SK-N-SH treated with all-trans-retinoic acid at 6 μM for 48 hours (cell line): ENCODE results near the gene OR2H1.

Experiments used
- ATAC-seq: fragments of 200-7000 bp; cut with Tn5 transposase; 3 replicates; pipeline ENCODE4 v1.9.1; 2020; ENCODE audit warnings: mild to moderate bottlenecking, moderate library complexity
- ARNTL ChIP-seq: fragments of 450-650 bp; formaldehyde crosslinking; IDR thresholded peaks from 2 replicates; pipeline ENCODE4 v1.5.0; 2020; ENCODE audit warnings: low read depth, mild to moderate bottlenecking, moderate library complexity, borderline replicate concordance
- BACH2 ChIP-seq: fragments of 250-450 bp; sonication (Bioruptor Pico); IDR thresholded peaks from 2 replicates; pipeline ENCODE4 v1.9.0; 2021; ENCODE audit warnings: mild to moderate bottlenecking, borderline replicate concordance
- CSDC2 ChIP-seq: fragments of 250-450 bp; sonication (Bioruptor Pico); IDR thresholded peaks from 2 replicates; pipeline ENCODE4 v1.5.0; 2020; ENCODE audit warnings: mild to moderate bottlenecking, moderate library complexity
- ESRRG ChIP-seq: fragments of 250-450 bp; sonication (Bioruptor Pico); IDR thresholded peaks from 2 replicates; pipeline ENCODE4 v1.6.1; 2021; ENCODE audit warnings: mild to moderate bottlenecking
- ISL1 ChIP-seq: fragments of 250-450 bp; sonication (Bioruptor Pico); IDR thresholded peaks from 2 replicates; pipeline ENCODE4 v2.1.2; 2022; ENCODE audit warnings: mild to moderate bottlenecking, moderate library complexity
- OSR1 ChIP-seq: fragments of 250-450 bp; sonication (Bioruptor Pico); IDR thresholded peaks from 2 replicates; pipeline ENCODE4 v1.8.0; 2022; ENCODE audit warnings: moderate library complexity, mild to moderate bottlenecking, inconsistent platforms
- PATZ1 ChIP-seq: fragments of 250-450 bp; sonication (Bioruptor Pico); IDR thresholded peaks from 2 replicates; pipeline ENCODE4 v1.8.0; 2020; ENCODE audit warnings: mild to moderate bottlenecking, moderate library complexity, borderline replicate concordance
- POU6F1 ChIP-seq: fragments of 250-450 bp; sonication (Bioruptor Pico); IDR thresholded peaks from 2 replicates; pipeline ENCODE4 v1.8.0; 2021; ENCODE audit warnings: low read depth, mild to moderate bottlenecking, moderate library complexity, borderline replicate concordance
- PPARA ChIP-seq: fragments of 250-450 bp; sonication (Bioruptor Pico); IDR thresholded peaks from 2 replicates; pipeline ENCODE4 v1.5.0; 2020; ENCODE audit warnings: mild to moderate bottlenecking, borderline replicate concordance
- RARB ChIP-seq: fragments of 250-450 bp; sonication (Bioruptor Pico); IDR thresholded peaks from 2 replicates; pipeline ENCODE4 v1.8.0; 2021; ENCODE audit warnings: mild to moderate bottlenecking, moderate library complexity
- SNAI2 ChIP-seq: fragments of 250-450 bp; sonication (Bioruptor Pico); IDR thresholded peaks from 2 replicates; pipeline ENCODE4 v1.5.0; 2020; ENCODE audit warnings: mild to moderate bottlenecking, moderate library complexity
- TCF4 ChIP-seq: fragments of 250-450 bp; sonication (Bioruptor Pico); IDR thresholded peaks from 2 replicates; pipeline ENCODE4 v1.8.0; 2021; ENCODE audit warnings: mild to moderate bottlenecking, moderate library complexity, borderline replicate concordance
- TOX ChIP-seq: fragments of 250-450 bp; sonication (Bioruptor Pico); IDR thresholded peaks from 2 replicates; pipeline ENCODE4 v1.8.0; 2021; ENCODE audit warnings: mild to moderate bottlenecking, moderate library complexity, borderline replicate concordance
- TSHZ2 ChIP-seq: fragments of 250-450 bp; sonication (Bioruptor Pico); IDR thresholded peaks from 2 replicates; pipeline ENCODE4 v1.5.0; 2020; ENCODE audit warnings: mild to moderate bottlenecking, moderate library complexity
- ZC3H10 ChIP-seq: fragments of 250-450 bp; sonication (Bioruptor Pico); IDR thresholded peaks from 2 replicates; pipeline ENCODE4 v1.5.1; 2021; ENCODE audit warnings: mild to moderate bottlenecking, moderate library complexity
- ZFP3 ChIP-seq: fragments of 250-450 bp; sonication (Bioruptor Pico); IDR thresholded peaks from 2 replicates; pipeline ENCODE4 v1.5.0; 2020; ENCODE audit warnings: mild to moderate bottlenecking, moderate library complexity
- ZNF565 ChIP-seq: fragments of 450-650 bp; formaldehyde crosslinking; conservative IDR thresholded peaks from 2 replicates; pipeline ENCODE4 v1.5.0; 2020; ENCODE audit warnings: low read depth, mild to moderate bottlenecking, moderate library complexity
- ZNF70 ChIP-seq: fragments of 450-650 bp; formaldehyde crosslinking; IDR thresholded peaks from 2 replicates; pipeline ENCODE4 v1.5.0; 2020; ENCODE audit warnings: mild to moderate bottlenecking, moderate library complexity

OR2H1 gene

GRCh38 chr6:29489286-29489685 lies 32.3 kb downstream of the OR2H1 start (continued):
- no peak for TF ChIP-seq TOX (CRISPR knock-in tag)
- no peak for TF ChIP-seq POU6F1
- TF ChIP-seq ZC3H10 (CRISPR knock-in tag), result no peak

GRCh38 chr6:29490055-29490454 lies 33.1 kb downstream of the OR2H1 start:
- TF ChIP-seq TCF4 (CRISPR knock-in tag) (no peak), CSDC2 (CRISPR knock-in tag) (no peak), BACH2 (CRISPR knock-in tag) (no peak), TSHZ2 (no peak), PPARA (CRISPR knock-in tag) (no peak), ZFP3 (CRISPR knock-in tag) (no peak), OSR1 (CRISPR knock-in tag) (no peak), ZC3H10 (CRISPR knock-in tag) (no peak), ARNTL (CRISPR knock-in tag) (no peak), SNAI2 (CRISPR knock-in tag) (no peak), POU6F1 (no peak), RARB (CRISPR knock-in tag) (no peak), ISL1 (no peak), TOX (CRISPR knock-in tag) (no peak), ZNF565 (CRISPR knock-in tag) (no peak), ESRRG (CRISPR knock-in tag) (no peak), PATZ1 (CRISPR knock-in tag) (no peak)
- ATAC-seq, result no peak

- TF ChIP-seq POU6F1, result no peak
- no peak for TF ChIP-seq BACH2 (CRISPR knock-in tag)
- TF ChIP-seq CSDC2 (CRISPR knock-in tag), result no peak
- no peak for TF ChIP-seq RARB (CRISPR knock-in tag)
- TF ChIP-seq ZNF70, result no peak
- TF ChIP-seq TCF4 (CRISPR knock-in tag), result no peak
- TF ChIP-seq ISL1, result no peak
- no peak for ATAC-seq
Measured at GRCh38 chr6:29490552-29490951, 33.6 kb downstream of the OR2H1 start.

GRCh38 chr6:29491574-29491973 lies 34.6 kb downstream of the OR2H1 start:
- TF ChIP-seq OSR1 (CRISPR knock-in tag), result no peak
- TF ChIP-seq PATZ1 (CRISPR knock-in tag), result no peak
- ATAC-seq, result no peak
